ENCODE results near the gene CDH1. TPM values are rescaled to one million over a fixed set of nuclear protein-coding genes. Genes with fewer than 3 reads are reported as not detected.

CDH1 gene
- total RNA-seq, 1 experiment from 2014 or later: 328 TPM

DNA sequence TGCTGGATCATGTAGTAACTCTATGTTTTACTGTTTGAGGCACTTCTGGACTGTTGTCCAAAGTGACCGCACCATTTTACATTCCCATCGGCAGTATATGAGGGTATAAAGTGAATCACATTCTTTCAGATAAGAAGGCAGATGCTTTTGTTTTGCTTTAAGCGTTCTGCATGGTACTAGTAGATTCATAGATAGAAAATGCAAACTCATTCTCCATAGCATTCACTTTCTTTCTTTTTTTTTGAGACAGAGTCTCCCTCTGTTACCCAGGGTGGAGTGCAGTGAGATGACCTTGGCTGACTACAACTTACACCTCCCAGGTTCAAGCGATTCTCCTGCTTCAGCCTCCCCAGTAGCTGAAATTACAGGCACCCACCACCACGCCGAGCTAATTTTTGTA, 146.6 kb downstream of the CDH1 start:
- Mint-ChIP-seq H3K4me3 (ENCODE audit: low read depth, unreplicated experiment) (no peak overlapping the region), H3K4me1 (ENCODE audit: low read depth, unreplicated experiment) (peaks cover 8% of the 10 kb centered on the region), H3K27me3 (ENCODE audit: unreplicated experiment) (no peaks in the 10 kb centered on the region), H3K9me3 (ENCODE audit: low read depth, unreplicated experiment) (no peaks in the 10 kb centered on the region), H3K27ac (ENCODE audit: unreplicated experiment) (no peak overlapping the region), H3K36me3 (ENCODE audit: insufficient read depth, unreplicated experiment) (peaks cover 7% of the 10 kb centered on the region)
- intact Hi-C loops (cut with micrococcal nuclease; ENCODE audit: unreplicated experiment): no loop called here
- CTCF ChIA-PET: no interaction called here
- TF ChIP-seq, protein P1, sequence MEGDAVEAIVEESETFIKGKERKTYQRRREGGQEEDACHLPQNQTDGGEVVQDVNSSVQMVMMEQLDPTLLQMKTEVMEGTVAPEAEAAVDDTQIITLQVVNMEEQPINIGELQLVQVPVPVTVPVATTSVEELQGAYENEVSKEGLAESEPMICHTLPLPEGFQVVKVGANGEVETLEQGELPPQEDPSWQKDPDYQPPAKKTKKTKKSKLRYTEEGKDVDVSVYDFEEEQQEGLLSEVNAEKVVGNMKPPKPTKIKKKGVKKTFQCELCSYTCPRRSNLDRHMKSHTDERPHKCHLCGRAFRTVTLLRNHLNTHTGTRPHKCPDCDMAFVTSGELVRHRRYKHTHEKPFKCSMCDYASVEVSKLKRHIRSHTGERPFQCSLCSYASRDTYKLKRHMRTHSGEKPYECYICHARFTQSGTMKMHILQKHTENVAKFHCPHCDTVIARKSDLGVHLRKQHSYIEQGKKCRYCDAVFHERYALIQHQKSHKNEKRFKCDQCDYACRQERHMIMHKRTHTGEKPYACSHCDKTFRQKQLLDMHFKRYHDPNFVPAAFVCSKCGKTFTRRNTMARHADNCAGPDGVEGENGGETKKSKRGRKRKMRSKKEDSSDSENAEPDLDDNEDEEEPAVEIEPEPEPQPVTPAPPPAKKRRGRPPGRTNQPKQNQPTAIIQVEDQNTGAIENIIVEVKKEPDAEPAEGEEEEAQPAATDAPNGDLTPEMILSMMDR (IDR thresholded peaks at IDR 0.05; ENCODE audit: unreplicated experiment): no peak
- no TSS peak for BruUV-seq (replicated peaks)
- DNase-seq: no peak

GRCh38 chr16:68884401-68884800, 147.3 kb downstream of the CDH1 start:
- Mint-ChIP-seq H3K4me3 (ENCODE audit: low read depth, unreplicated experiment) (no peak overlapping the region), H3K9me3 (ENCODE audit: low read depth, unreplicated experiment) (no peaks in the 10 kb centered on the region), H3K36me3 (ENCODE audit: insufficient read depth, unreplicated experiment) (peaks cover 7% of the 10 kb centered on the region), H3K27me3 (ENCODE audit: unreplicated experiment) (no peaks in the 10 kb centered on the region), H3K27ac (ENCODE audit: unreplicated experiment) (no peak overlapping the region), H3K4me1 (ENCODE audit: low read depth, unreplicated experiment) (peaks cover 8% of the 10 kb centered on the region)
- intact Hi-C loops (cut with micrococcal nuclease; ENCODE audit: unreplicated experiment): no loop called here
- CTCF ChIA-PET: no interaction called here
- no TSS peak for BruUV-seq (replicated peaks)
- DNase-seq: no peak
- TF ChIP-seq, protein P1 (IDR thresholded peaks at IDR 0.05; ENCODE audit: unreplicated experiment): no peak

Other genes with a start within 250 kb of the CDH1 start
- gene ZFP90, start 198.0 kb upstream of the CDH1 start, total RNA-seq (2022): 30.4 and 32.1 TPM in 2 replicates
- gene CDH3, start 92.0 kb upstream of the CDH1 start, total RNA-seq (2022): 31.4 and 41.7 TPM in 2 replicates
- gene TANGO6, start 106.2 kb downstream of the CDH1 start, total RNA-seq (2022): 18.0 TPM in 2 replicates